Measurements from ENCODE around the gene PLCD1.

Gene PLCD1

DNA sequence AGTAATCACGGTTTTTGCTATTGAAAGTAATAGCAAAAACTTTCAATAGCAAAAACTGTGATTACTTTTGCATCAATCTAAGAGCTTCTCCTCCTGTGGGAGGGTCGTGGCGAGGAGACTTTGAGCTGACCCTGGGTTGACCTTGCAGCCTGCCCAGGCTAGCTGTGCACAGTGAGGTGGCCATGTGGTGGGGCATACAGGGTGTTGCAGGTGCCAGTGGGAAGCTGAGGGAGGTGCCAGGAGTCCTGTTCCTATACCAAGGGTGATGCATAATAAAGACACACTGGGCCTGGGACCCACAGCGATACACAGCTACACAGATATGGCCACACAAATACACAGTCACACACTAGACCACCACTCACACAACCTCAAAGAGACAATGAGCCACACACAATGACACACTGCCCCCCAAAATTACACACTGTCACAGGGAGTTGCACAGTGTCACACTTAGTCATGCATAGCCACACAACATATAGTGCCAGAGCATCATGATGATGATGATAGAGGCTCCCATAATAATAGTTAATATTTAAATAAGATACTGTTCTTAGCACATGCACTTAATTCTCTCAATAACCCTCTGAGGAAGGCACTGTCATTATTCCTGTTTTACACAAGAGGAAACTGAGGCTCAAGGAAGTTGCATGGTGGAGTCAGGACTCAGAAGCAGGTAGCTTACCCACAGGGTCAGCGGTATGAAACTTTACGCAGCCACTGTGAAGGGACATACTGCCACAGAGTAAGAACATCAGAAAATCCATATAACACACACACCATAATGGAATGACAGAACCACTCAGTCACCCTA, 6.3 kb downstream of the PLCD1 start:
- Histone ChIP-seq H3K4me3 (ENCODE audit: low read length) (peak overlapping the region; percentile 86; the same call in 1 of the 2 replicates), H3K4me2 (ENCODE audit: low read depth, low read length) (peak overlapping the region; percentile 86), H2AFZ (ENCODE audit: low read length) (peak overlapping the region; percentile 99; the same call in 1 of the 2 replicates)

DNA sequence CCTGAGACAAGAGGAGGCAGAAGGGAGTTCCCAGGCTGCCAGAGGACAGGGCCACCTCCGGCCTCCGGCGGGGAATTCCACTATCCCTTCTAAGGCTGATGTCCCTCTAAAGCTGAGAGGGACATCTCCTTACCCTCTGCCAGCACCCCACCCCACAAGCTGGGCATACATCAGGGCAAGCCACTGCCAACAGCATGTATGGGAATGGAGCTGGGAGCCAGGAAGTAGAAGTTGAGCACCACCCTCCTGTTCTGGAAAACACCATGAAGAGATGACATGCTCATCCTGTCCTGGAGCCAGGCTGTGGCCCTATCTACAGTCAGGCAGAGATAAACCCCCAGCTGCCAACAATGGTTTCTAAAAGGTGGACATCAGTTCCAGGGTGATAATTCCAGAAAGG, 7.1 kb downstream of the PLCD1 start:
- Histone ChIP-seq H3K4me3 (ENCODE audit: low read length) (no peak overlapping the region), H3K36me3 (replicated peaks; ENCODE audit: insufficient read depth, low read length) (no peaks in the 10 kb centered on the region), H3K4me1 (ENCODE audit: low read length) (peaks cover 12% of the 10 kb centered on the region), H3K27ac (ENCODE audit: low read length) (no peak overlapping the region), H3K9me3 (replicated peaks; ENCODE audit: insufficient read depth, low read length) (no peaks in the 10 kb centered on the region), H3K27me3 (replicated peaks; ENCODE audit: insufficient read depth, low read length) (no peaks in the 10 kb centered on the region), H2AFZ (ENCODE audit: low read length) (no peak overlapping the region), H3K79me2 (ENCODE audit: low read length) (no peaks in the 10 kb centered on the region), H4K20me1 (ENCODE audit: insufficient read depth, low read length) (no peaks in the 10 kb centered on the region), H3K9me2 (replicated peaks; ENCODE audit: insufficient read depth, low read length) (no peaks in the 10 kb centered on the region), H3F3A (ENCODE audit: insufficient read depth, low read length) (peaks cover 13% of the 10 kb centered on the region), H3K4me2 (ENCODE audit: low read depth, low read length) (no peak overlapping the region), H3K9ac (ENCODE audit: low read length) (no peak overlapping the region)
- TF ChIP-seq EZH2 (optimal IDR thresholded peaks at IDR 0.05; ENCODE audit: low read depth, low read length), result no peak
- no peak for TF ChIP-seq EZH2phosphoT487 (IDR thresholded peaks at IDR 0.05; ENCODE audit: low read length)
- TF ChIP-seq, protein P1, sequence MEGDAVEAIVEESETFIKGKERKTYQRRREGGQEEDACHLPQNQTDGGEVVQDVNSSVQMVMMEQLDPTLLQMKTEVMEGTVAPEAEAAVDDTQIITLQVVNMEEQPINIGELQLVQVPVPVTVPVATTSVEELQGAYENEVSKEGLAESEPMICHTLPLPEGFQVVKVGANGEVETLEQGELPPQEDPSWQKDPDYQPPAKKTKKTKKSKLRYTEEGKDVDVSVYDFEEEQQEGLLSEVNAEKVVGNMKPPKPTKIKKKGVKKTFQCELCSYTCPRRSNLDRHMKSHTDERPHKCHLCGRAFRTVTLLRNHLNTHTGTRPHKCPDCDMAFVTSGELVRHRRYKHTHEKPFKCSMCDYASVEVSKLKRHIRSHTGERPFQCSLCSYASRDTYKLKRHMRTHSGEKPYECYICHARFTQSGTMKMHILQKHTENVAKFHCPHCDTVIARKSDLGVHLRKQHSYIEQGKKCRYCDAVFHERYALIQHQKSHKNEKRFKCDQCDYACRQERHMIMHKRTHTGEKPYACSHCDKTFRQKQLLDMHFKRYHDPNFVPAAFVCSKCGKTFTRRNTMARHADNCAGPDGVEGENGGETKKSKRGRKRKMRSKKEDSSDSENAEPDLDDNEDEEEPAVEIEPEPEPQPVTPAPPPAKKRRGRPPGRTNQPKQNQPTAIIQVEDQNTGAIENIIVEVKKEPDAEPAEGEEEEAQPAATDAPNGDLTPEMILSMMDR (IDR thresholded peaks at IDR 0.05; ENCODE audit: low read length), result no peak
- no peak for DNase-seq

More for the DNA sequence above, 6.3 kb downstream of the PLCD1 start:
- Histone ChIP-seq H3K9me3 (replicated peaks; ENCODE audit: insufficient read depth, low read length) (no peaks in the 10 kb centered on the region), H3K27me3 (replicated peaks; ENCODE audit: insufficient read depth, low read length) (no peaks in the 10 kb centered on the region), H3K79me2 (ENCODE audit: low read length) (no peaks in the 10 kb centered on the region), H4K20me1 (ENCODE audit: insufficient read depth, low read length) (no peaks in the 10 kb centered on the region), H3K36me3 (replicated peaks; ENCODE audit: insufficient read depth, low read length) (no peaks in the 10 kb centered on the region), H3K9ac (ENCODE audit: low read length) (no peak overlapping the region), H3K4me1 (ENCODE audit: low read length) (peaks cover 12% of the 10 kb centered on the region), H3K27ac (ENCODE audit: low read length) (no peak overlapping the region), H3K9me2 (replicated peaks; ENCODE audit: insufficient read depth, low read length) (no peaks in the 10 kb centered on the region), H3F3A (ENCODE audit: insufficient read depth, low read length) (peaks cover 13% of the 10 kb centered on the region)
- no peak for DNase-seq
- TF ChIP-seq EZH2 (optimal IDR thresholded peaks at IDR 0.05; ENCODE audit: low read depth, low read length), result no peak
- TF ChIP-seq, protein P1 (IDR thresholded peaks at IDR 0.05; ENCODE audit: low read length), result no peak
- no peak for TF ChIP-seq EZH2phosphoT487 (IDR thresholded peaks at IDR 0.05; ENCODE audit: low read length)

DNA sequence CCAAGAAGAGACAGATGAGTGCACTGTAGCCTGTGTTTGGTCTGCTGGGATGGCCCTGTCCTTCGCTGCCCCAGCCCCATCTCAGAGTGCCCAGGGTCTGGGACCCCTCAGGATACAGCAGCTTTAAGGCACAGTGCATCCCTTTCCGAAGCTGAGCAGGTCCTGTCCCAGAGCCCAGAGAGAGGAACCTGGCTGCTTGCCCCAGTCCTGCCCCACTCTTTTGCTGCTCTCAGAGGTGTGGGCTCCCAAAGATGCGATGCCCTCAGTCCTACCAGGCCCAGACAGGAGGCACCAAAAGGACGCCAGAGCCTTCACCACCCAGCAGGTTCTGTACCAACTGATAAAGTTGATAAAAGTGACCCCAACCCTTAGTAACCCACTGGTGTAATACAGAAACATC, 8.2 kb downstream of the PLCD1 start:
- Histone ChIP-seq H3K4me2 (ENCODE audit: low read depth, low read length) (no peak overlapping the region), H2AFZ (ENCODE audit: low read length) (no peak overlapping the region), H3K4me1 (ENCODE audit: low read length) (peaks cover 12% of the 10 kb centered on the region), H3F3A (ENCODE audit: insufficient read depth, low read length) (peaks cover 13% of the 10 kb centered on the region), H3K27ac (ENCODE audit: low read length) (no peak overlapping the region), H3K9me2 (replicated peaks; ENCODE audit: insufficient read depth, low read length) (no peaks in the 10 kb centered on the region), H3K9me3 (replicated peaks; ENCODE audit: insufficient read depth, low read length) (no peaks in the 10 kb centered on the region), H3K27me3 (replicated peaks; ENCODE audit: insufficient read depth, low read length) (no peaks in the 10 kb centered on the region), H3K79me2 (ENCODE audit: low read length) (no peaks in the 10 kb centered on the region), H3K36me3 (replicated peaks; ENCODE audit: insufficient read depth, low read length) (no peaks in the 10 kb centered on the region), H3K9ac (ENCODE audit: low read length) (no peak overlapping the region), H4K20me1 (ENCODE audit: insufficient read depth, low read length) (no peaks in the 10 kb centered on the region), H3K4me3 (ENCODE audit: low read length) (no peak overlapping the region)
- TF ChIP-seq, protein P1 (IDR thresholded peaks at IDR 0.05; ENCODE audit: low read length), result no peak
- no peak for TF ChIP-seq EZH2phosphoT487 (IDR thresholded peaks at IDR 0.05; ENCODE audit: low read length)
- no peak for TF ChIP-seq EZH2 (optimal IDR thresholded peaks at IDR 0.05; ENCODE audit: low read depth, low read length)
- DNase-seq, result no peak

Measured in MM.1S (cell line).